Effector memory CD8-positive, alpha-beta T cell (primary cell): ENCODE measurements around the gene EFL1.

Source experiments
- ATAC-seq: fragments of 150-1000 bp; cut with Tn5 transposase; replicated peaks from 2 replicates; pipeline ENCODE4 v1.10.0; 2021; ENCODE audit warnings: mild to moderate bottlenecking, moderate library complexity
- DNase-seq, 3 experiments: peaks; one replicate each; pipeline ENCODE4 v3.0.0; 2021
- H3K27ac Mint-ChIP-seq, 2 donors: one replicate each; pipeline ENCODE4 v1.8.0; 2022; ENCODE audit warnings: mild to moderate bottlenecking in 2 of 2, mixed read lengths in 2 of 2, moderate library complexity in 2 of 2
- H3K27me3 Mint-ChIP-seq, 2 donors: one replicate each; pipeline ENCODE4 v1.8.0; 2022; ENCODE audit warnings: mixed read lengths in 2 of 2
- H3K36me3 Mint-ChIP-seq: one replicate; pipeline ENCODE4 v1.8.0; 2022; ENCODE audit warnings: mild to moderate bottlenecking, moderate library complexity, mixed read lengths; ENCODE audit not compliant: insufficient read depth
- H3K4me1 Mint-ChIP-seq, 2 donors: one replicate each; pipeline ENCODE4 v1.8.0; 2022; ENCODE audit warnings: low read depth in 2 of 2, mixed read lengths in 2 of 2
- H3K4me3 Mint-ChIP-seq, 2 donors: one replicate each; pipeline ENCODE4 v1.8.0; 2022; ENCODE audit warnings: mild to moderate bottlenecking in 2 of 2, mixed read lengths in 2 of 2, moderate library complexity in 2 of 2
- H3K9me3 Mint-ChIP-seq, 2 donors: one replicate each; pipeline ENCODE4 v1.8.0; 2022; ENCODE audit warnings: mixed read lengths in 2 of 2

EFL1 gene

GRCh38 chr15:82081914-82082762 is 180.4 kb downstream of the EFL1 start:
- ATAC-seq = no peak
- Mint-ChIP-seq H3K36me3 (no peaks in the 10 kb centered on the region), H3K4me3 (no peak overlapping the region), H3K27me3 (peaks cover 43 to 77% of the 10 kb centered on the region in 2 donors), H3K9me3 (no peaks in the 10 kb centered on the region), H3K27ac (no peak overlapping the region), H3K4me1 (no peaks in the 10 kb centered on the region)
- DNase-seq = no peak

GRCh38 chr15:82080774-82081173 is 181.8 kb downstream of the EFL1 start:
- DNase-seq = no peak
- Mint-ChIP-seq H3K4me1 (no peaks in the 10 kb centered on the region), H3K4me3 (no peak overlapping the region), H3K36me3 (no peaks in the 10 kb centered on the region), H3K27ac (no peak overlapping the region), H3K27me3 (peaks cover 44 to 82% of the 10 kb centered on the region in 2 donors), H3K9me3 (no peaks in the 10 kb centered on the region)
- ATAC-seq = no peak
